Epithelial cell of proximal tubule (primary cell): ENCODE results near the gene CPNE7. TPM values are rescaled to one million over a fixed set of nuclear protein-coding genes. Genes with fewer than 3 reads are reported as not detected.
"Not testable (repeated sequence)": the region's sequence is repeated elsewhere in the genome, so short reads cannot be mapped to it uniquely, and the experiment has no call there.

Experiments
- DNase-seq: peaks from one replicate; pipeline ENCODE4 v3.0.0-alpha.2; 2011; ENCODE audit warnings: low read depth
- H3K4me3 ChIP-seq: 2 replicates; pipeline ENCODE4 v1.5.1; 2011; ENCODE audit warnings: low read depth, mild to moderate bottlenecking, low read length
- total RNA-seq: library from RNA; depleted of rRNA; stranded (reverse); fragments of >200 nt; gene quantifications from 2 replicates; pipeline ENCODE4 v1.2.3, GENCODE V29; 2015
- TF ChIP-seq, protein P1 (sequence below): conservative IDR thresholded peaks from 2 replicates; pipeline ENCODE4 v1.5.1; 2012; ENCODE audit warnings: low read depth, mild to moderate bottlenecking, low read length

Gene CPNE7
- total RNA-seq, 1 donor from 2014 or later = 20.2 TPM

DNA sequence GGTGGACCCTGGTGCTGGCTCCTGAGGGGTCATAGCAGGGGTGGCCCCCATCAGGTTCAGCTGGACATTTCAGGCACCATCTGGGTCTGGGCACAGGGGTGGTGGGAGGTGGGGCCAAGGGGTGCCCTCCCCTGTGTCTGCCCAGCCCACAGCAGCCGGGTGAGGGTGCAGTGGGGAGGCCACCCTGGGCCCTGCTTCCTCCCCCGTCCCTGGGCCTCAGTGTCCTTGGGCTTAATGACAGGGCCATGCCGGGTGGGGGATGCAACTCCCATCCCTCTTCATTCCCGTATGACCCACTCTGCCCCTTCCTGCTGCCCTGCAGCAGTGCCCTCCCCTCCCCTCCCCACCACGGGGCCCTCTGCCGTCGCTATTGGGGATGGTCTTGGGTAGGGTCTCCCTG is 10.7 kb downstream of the CPNE7 start:
- no peak for DNase-seq
- TF ChIP-seq, protein P1, sequence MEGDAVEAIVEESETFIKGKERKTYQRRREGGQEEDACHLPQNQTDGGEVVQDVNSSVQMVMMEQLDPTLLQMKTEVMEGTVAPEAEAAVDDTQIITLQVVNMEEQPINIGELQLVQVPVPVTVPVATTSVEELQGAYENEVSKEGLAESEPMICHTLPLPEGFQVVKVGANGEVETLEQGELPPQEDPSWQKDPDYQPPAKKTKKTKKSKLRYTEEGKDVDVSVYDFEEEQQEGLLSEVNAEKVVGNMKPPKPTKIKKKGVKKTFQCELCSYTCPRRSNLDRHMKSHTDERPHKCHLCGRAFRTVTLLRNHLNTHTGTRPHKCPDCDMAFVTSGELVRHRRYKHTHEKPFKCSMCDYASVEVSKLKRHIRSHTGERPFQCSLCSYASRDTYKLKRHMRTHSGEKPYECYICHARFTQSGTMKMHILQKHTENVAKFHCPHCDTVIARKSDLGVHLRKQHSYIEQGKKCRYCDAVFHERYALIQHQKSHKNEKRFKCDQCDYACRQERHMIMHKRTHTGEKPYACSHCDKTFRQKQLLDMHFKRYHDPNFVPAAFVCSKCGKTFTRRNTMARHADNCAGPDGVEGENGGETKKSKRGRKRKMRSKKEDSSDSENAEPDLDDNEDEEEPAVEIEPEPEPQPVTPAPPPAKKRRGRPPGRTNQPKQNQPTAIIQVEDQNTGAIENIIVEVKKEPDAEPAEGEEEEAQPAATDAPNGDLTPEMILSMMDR = no peak
- no peak overlapping the region for H3K4me3 ChIP-seq

GRCh38 chr16:89586853-89587252 is 11.3 kb downstream of the CPNE7 start:
- DNase-seq = no peak
- H3K4me3 ChIP-seq = no peak overlapping the region
- TF ChIP-seq, protein P1 = no peak

DNA sequence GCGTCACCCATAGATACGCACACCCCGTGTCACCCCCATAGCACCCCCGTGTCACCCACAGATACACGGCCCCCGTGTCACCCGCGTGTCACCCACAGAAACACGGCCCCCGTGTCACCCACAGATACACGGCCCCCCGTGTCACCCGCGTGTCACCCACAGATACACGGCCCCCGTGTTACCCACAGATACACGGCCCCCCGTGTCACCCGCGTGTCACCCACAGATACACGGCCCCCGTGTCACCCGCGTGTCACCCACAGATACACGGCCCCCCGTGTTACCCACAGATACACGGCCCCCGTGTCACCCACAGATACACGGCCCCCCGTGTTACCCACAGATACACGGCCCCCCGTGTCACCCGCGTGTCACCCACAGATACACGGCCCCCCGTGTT is 12.1 kb downstream of the CPNE7 start:
- not testable (repeated sequence) for DNase-seq, H3K4me3 ChIP-seq

DNA sequence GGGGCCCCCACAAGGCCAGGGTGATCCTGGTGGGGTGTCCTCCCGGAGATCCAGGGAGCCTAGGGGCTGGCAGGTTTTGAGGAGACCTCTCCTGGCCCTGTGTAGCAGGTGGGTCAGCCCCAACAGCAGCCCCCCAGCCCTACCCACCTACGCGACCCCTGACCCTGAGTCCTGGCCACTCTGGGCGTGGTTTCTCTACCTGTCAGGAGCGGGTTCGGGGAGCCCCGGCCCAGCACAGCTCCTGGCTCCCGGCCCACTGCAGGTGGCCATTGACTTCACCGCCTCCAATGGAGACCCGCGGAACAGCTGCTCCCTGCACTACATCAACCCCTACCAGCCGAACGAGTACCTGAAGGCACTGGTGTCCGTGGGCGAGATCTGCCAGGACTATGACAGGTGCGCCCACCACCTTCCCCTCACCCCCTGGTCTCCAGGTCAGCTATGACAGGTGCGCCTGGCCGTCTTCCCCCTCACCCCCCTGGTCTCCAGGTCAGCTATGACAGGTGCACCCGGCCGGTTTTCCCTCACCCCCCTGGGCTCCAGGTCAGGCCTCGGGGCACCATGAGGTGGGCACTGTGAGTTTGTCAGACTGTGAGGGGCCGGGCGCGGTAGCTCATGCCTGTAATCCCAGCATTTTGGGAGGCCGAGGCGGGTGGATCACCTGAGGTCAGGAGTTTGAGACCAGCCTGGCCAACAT is 13.0 kb downstream of the CPNE7 start:
- TF ChIP-seq, protein P1 = no peak
- H3K4me3 ChIP-seq = no peak overlapping the region
- DNase-seq = no peak

GRCh38 chr16:89589241-89589926 is 13.8 kb downstream of the CPNE7 start:
- no peak overlapping the region for H3K4me3 ChIP-seq
- TF ChIP-seq, protein P1 = no peak
- DNase-seq = no peak

DNA sequence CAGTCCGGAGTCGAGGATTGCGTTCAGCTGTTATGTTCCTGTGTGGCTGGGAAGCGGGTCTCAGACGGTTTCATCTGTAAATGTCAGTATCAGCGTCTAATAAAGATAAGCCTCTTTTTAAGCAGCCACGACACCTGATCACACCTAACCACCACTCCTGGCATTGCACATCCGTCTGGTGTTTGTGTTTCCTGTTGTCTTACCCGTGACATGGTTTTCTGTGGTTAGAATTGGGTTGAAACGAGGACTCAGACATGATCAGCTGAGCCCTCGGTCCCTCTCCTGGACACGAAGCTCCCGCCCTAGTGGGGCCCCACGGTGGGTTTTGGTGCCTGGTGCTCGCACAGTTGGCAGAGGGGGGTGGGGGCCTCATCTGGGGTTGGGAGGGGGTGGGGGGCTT is 18.3 kb downstream of the CPNE7 start:
- DNase-seq = no peak
- TF ChIP-seq, protein P1 = no peak
- no peak overlapping the region for H3K4me3 ChIP-seq

GRCh38 chr16:89595330-89596060 is 19.9 kb downstream of the CPNE7 start:
- no peak for DNase-seq
- TF ChIP-seq, protein P1 = no peak
- H3K4me3 ChIP-seq = no peak overlapping the region
